ENCODE data around the gene SEC61A2. TPM values are rescaled to one million over a fixed set of nuclear protein-coding genes. Genes with fewer than 3 reads are reported as not detected.
"Not testable (repeated sequence)": the region's sequence is repeated elsewhere in the genome, so short reads cannot be mapped to it uniquely, and the experiment has no call there.

SEC61A2 gene
- polyA plus RNA-seq (2013, experiment 1 of 2) = 15.6 TPM
- 15.3 TPM for polyA plus RNA-seq (2013, experiment 2 of 2)

DNA sequence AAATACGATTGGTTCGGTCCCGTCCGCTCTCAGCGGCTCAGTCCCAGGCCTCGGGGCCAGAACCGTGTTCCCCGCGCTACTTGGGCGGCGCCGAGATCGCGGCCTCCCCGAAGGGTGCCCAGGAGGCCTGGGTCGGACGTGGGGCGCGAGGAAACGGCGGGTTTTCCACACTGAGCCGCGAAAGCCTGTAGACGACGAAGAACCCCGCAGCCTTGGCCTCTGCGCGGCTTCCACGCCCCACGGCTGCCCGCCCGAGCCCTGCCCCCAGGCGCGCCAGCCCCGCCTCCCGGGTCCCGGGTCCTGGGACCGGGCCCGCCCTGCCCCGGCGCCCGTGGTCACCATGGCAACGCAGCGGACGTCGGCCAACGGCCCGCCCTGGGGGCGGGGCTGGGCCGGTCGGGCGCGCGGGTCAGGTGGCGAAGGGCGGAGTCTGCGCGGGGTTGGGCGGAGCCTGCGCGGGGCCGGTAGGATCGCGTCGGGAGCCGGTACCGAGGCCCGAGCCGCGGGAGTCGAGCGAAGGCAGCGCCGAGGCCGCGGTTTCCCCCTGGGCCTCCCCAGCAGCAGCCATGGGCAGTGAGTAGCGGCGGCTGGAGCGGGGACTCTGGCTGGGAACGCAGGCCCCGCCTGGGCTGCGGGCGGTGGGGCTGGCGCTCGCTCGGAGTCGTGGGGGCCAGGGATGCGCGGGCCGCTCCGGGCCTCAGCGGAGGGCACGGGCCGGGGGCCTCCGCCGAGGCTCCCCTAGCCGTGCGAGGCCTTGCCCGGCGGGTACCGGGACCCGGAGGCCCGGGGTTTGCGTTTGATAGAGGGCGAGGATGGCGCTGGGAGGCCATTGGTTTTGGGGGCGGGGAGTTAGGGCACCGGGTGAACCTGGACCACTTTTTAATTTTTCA is at the start of gene SEC61A2:
TSS of gene SEC61A2 (plus strand) at position 456 of the 890 bp plus-strand sequence. CDS start at position 567, 111 bp downstream.
- Histone ChIP-seq H3K9me3 (ENCODE audit: insufficient read depth, low read depth, low read length) (no peaks in the 10 kb centered on the region), H3K27ac (ENCODE audit: low read depth, low read length) (peak within 1 kb of the TSS; percentile 74), H3K4me1 (ENCODE audit: insufficient read depth, low read length) (no peaks in the 10 kb centered on the region), H3K4me3 (ENCODE audit: low read length) (peak within 1 kb of the TSS; percentile 88), H3K27me3 (ENCODE audit: insufficient read depth, low read length) (no peaks in the 10 kb centered on the region), H3K36me3 (ENCODE audit: insufficient read depth, low read length) (peaks cover 12% of the 10 kb centered on the region), H3K9ac (ENCODE audit: low read depth, low read length) (peak within 1 kb of the TSS; percentile 85)
- under 1% methylated on average over 108 of the region's 108 CpGs for WGBS

DNA sequence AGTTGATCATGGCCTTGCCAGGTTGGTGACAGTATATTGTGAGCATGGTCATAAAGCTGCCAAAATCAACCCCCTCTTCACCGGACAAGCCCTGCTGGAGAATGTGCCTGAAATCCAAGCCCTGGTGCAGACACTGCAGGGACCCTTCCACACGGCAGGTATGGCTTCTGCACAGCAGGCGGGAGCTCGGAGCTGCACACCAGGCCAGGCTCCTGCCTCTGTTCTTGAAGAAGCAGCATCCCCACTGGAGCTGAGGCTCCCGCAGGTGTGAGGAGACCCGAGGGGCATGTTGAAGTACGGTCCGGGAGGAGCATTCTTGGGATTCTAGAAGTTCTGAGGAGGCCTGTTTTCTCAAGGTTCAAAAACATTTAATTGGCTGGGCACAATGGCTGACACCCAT is 48.0 kb upstream of the SEC61A2 start:
- Histone ChIP-seq H3K9ac (ENCODE audit: low read depth, low read length) (no peak overlapping the region), H3K27ac (ENCODE audit: low read depth, low read length) (no peak overlapping the region)
- WGBS = 91% methylated on average over 8 of the region's 8 CpGs

DNA sequence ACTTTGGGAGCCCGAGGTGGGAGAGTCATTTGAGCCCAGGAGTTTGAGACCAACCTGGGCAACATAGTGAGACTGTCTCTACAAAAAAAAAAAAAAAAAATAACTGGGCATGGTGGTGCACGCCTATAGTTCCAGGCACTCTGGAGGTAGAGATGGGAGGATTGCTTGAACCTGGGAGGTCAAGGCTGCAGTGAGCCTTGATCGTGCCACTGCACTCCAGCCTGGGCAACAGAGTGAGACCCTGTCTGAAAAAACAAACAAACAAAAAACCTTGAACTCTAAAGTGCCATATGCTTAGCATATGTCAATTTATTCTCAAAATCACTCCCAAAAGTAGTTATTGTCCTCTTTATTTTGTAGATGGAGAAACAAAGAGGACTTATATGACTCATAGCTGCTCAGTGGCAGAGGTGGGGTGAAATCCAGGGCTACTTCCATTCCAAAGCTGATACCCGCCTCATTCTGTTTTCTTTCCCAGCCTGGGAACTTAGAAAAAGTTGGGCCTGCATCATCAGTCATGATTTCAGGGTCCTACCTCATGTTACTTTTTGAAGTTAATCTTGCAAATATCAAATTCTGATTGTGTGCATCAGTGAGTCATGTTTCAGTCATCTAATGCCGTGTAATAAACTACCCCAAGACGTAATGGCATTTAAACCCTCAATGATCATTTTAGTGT is 47.5 kb upstream of the SEC61A2 start:
- no peak overlapping the region for H3K4me3 ChIP-seq (ENCODE audit: low read length)
- no peak overlapping the region for H3K27ac ChIP-seq (ENCODE audit: low read depth, low read length)
- peaks cover 54% of the 10 kb centered on the region for H3K36me3 ChIP-seq (ENCODE audit: insufficient read depth, low read length)
- no peaks in the 10 kb centered on the region for H3K27me3 ChIP-seq (ENCODE audit: insufficient read depth, low read length)
- H3K9ac ChIP-seq (ENCODE audit: low read depth, low read length) = no peak overlapping the region
- no peaks in the 10 kb centered on the region for H3K9me3 ChIP-seq (ENCODE audit: insufficient read depth, low read depth, low read length)
- WGBS = 95% methylated on average over 6 of the region's 6 CpGs
- H3K4me1 ChIP-seq (ENCODE audit: insufficient read depth, low read length) = no peaks in the 10 kb centered on the region

More for the DNA sequence above, 48.0 kb upstream of the SEC61A2 start:
- Histone ChIP-seq H3K9me3 (ENCODE audit: insufficient read depth, low read depth, low read length) (no peaks in the 10 kb centered on the region), H3K4me1 (ENCODE audit: insufficient read depth, low read length) (no peaks in the 10 kb centered on the region), H3K4me3 (ENCODE audit: low read length) (no peak overlapping the region), H3K27me3 (ENCODE audit: insufficient read depth, low read length) (no peaks in the 10 kb centered on the region), H3K36me3 (ENCODE audit: insufficient read depth, low read length) (peaks cover 49% of the 10 kb centered on the region)

DNA sequence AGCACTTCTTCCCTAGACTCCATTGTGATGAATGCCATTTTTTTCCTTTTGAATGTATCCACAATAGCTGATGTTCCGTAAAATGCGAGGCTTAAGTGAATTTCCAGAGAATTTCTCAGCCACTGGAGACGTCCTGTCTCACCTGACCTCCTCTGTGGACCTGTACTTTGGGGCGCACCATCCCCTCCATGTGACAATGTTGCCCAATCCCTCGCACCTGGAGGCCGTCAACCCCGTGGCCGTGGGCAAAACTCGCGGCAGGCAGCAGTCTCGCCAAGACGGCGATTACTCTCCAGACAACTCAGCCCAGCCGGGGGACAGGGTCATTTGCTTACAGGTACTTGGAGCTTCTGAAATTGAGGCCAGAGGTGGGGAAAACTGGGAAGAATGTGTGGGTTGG is 40.6 kb upstream of the SEC61A2 start:
- Histone ChIP-seq H3K27ac (ENCODE audit: low read depth, low read length) (no peak overlapping the region), H3K4me3 (ENCODE audit: low read length) (no peak overlapping the region)

DNA sequence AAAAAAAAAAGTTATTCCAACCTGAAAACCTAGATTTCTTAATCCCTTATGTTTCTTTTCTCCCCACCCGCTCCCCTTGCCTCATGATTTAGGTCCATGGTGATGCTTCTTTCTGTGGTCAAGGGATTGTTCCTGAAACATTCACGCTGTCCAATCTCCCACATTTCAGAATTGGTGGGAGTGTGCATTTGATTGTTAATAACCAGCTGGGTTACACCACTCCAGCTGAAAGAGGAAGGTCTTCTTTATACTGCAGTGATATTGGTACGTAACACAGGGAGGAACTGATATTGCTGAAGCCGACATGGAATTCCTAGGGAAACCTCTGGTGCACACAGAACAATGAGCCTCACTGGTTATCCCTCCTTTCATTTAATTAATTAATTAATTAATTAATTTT is 38.1 kb upstream of the SEC61A2 start:
- Histone ChIP-seq H3K9ac (ENCODE audit: low read depth, low read length) (no peak overlapping the region), H3K4me1 (ENCODE audit: insufficient read depth, low read length) (no peaks in the 10 kb centered on the region), H3K36me3 (ENCODE audit: insufficient read depth, low read length) (peaks cover 88% of the 10 kb centered on the region), H3K9me3 (ENCODE audit: insufficient read depth, low read depth, low read length) (no peaks in the 10 kb centered on the region), H3K4me3 (ENCODE audit: low read length) (no peak overlapping the region), H3K27ac (ENCODE audit: low read depth, low read length) (no peak overlapping the region), H3K27me3 (ENCODE audit: insufficient read depth, low read length) (no peaks in the 10 kb centered on the region)
- WGBS = 97% methylated on average over 4 of the region's 4 CpGs

More for the DNA sequence above, 40.6 kb upstream of the SEC61A2 start:
- no peaks in the 10 kb centered on the region for H3K9me3 ChIP-seq (ENCODE audit: insufficient read depth, low read depth, low read length)
- no peak overlapping the region for H3K9ac ChIP-seq (ENCODE audit: low read depth, low read length)
- WGBS = 97% methylated on average over 14 of the region's 14 CpGs
- H3K36me3 ChIP-seq (ENCODE audit: insufficient read depth, low read length) = peaks cover 89% of the 10 kb centered on the region
- H3K4me1 ChIP-seq (ENCODE audit: insufficient read depth, low read length) = no peaks in the 10 kb centered on the region
- no peaks in the 10 kb centered on the region for H3K27me3 ChIP-seq (ENCODE audit: insufficient read depth, low read length)

DNA sequence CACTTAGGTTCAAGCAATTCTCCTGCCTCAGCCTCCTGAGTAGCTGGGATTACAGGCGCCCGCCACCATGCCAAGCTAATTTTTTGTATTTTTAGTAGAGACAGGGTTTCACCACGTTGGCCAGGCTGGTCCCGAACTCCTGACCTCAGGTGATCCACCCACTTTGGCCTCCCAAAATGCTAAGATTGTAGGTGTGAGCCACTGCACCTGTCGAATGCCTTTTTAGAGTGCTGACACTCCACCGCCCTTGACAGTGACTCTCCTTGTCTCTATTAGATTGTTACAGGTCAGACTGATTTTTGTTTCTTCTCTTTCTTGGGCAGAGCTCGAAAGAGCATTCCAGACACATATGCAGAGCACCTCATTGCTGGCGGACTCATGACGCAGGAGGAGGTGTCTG is 32.1 kb upstream of the SEC61A2 start:
- H3K27ac ChIP-seq (ENCODE audit: low read depth, low read length); H3K4me1 ChIP-seq (ENCODE audit: insufficient read depth, low read length); H3K9ac ChIP-seq (ENCODE audit: low read depth, low read length); H3K9me3 ChIP-seq (ENCODE audit: insufficient read depth, low read depth, low read length); H3K27me3 ChIP-seq (ENCODE audit: insufficient read depth, low read length); H3K4me3 ChIP-seq (ENCODE audit: low read length): not testable (repeated sequence)
- H3K36me3 ChIP-seq (ENCODE audit: insufficient read depth, low read length) = peaks cover 87% of the 10 kb centered on the region
- 97% methylated on average over 9 of the region's 9 CpGs for WGBS

DNA sequence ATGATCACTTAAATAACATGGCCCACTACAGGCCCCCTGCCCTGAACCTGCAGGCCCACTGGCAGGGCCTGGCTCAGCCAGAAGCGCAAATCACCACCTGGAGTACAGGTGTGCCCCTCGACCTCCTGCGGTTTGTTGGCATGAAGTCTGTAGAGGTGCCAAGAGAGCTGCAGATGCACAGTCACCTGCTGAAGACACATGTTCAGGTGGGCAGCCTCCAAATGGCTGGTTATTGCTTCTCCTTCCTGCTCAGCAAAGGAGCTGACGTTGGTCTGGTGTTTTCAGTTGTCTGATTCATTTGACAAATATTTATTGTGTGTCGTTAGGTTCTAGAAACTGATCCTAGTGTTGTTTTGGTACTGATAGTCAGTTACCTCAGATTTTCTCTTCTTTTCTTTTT is 31.7 kb upstream of the SEC61A2 start:
- Histone ChIP-seq H3K36me3 (ENCODE audit: insufficient read depth, low read length) (peaks cover 88% of the 10 kb centered on the region), H3K4me3 (ENCODE audit: low read length) (no peak overlapping the region), H3K27me3 (ENCODE audit: insufficient read depth, low read length) (no peaks in the 10 kb centered on the region), H3K9me3 (ENCODE audit: insufficient read depth, low read depth, low read length) (no peaks in the 10 kb centered on the region), H3K9ac (ENCODE audit: low read depth, low read length) (no peak overlapping the region), H3K4me1 (ENCODE audit: insufficient read depth, low read length) (no peaks in the 10 kb centered on the region), H3K27ac (ENCODE audit: low read depth, low read length) (no peak overlapping the region)
- 96% methylated on average over 5 of the region's 5 CpGs for WGBS

DNA sequence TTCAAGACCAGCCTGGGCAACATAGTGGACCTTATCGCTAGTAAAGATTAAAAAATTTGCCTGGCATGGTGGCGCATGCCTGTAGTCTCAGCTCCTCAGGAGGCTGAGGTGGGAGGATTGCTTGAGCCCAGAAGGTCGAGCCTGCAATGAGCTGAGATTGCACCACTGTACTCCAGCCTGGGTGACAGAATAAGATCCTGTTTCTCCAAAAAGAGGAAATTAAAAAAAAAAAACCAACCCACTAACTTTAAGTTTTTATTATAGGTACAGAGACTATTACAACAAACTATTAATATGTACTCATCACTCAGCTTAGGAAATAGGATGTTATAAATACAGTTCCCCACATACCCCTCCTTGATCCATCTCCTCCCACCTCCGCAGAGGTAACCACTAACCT is 30.5 kb upstream of the SEC61A2 start:
- Histone ChIP-seq H3K27ac (ENCODE audit: low read depth, low read length) (no peak overlapping the region), H3K9ac (ENCODE audit: low read depth, low read length) (no peak overlapping the region), H3K4me1 (ENCODE audit: insufficient read depth, low read length) (no peaks in the 10 kb centered on the region), H3K36me3 (ENCODE audit: insufficient read depth, low read length) (peaks cover 87% of the 10 kb centered on the region), H3K4me3 (ENCODE audit: low read length) (no peak overlapping the region), H3K9me3 (ENCODE audit: insufficient read depth, low read depth, low read length) (no peaks in the 10 kb centered on the region), H3K27me3 (ENCODE audit: insufficient read depth, low read length) (no peaks in the 10 kb centered on the region)
- WGBS = 95% methylated on average over 4 of the region's 4 CpGs

DNA sequence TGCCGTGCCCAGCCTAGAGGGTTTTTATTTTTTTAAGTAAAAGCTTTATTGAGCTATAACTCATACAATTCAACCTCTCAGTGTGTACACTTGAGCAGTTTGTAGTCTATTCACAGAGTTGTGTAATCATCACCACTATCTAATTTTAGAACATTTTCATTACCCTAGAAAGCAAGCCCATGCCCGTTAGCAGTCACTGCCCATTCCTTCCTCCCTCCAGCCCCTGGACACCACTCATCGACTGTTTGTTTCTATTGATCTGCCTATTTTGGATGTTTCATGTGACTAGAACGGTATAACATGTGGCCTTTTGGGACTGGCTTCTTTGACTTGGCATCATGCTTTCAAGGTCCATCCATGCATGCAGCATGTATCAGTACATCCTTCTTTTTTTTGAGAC is 25.7 kb upstream of the SEC61A2 start:
- Histone ChIP-seq H3K27ac (ENCODE audit: low read depth, low read length) (no peak overlapping the region), H3K27me3 (ENCODE audit: insufficient read depth, low read length) (no peaks in the 10 kb centered on the region), H3K4me1 (ENCODE audit: insufficient read depth, low read length) (no peaks in the 10 kb centered on the region), H3K36me3 (ENCODE audit: insufficient read depth, low read length) (peaks cover 94% of the 10 kb centered on the region), H3K9me3 (ENCODE audit: insufficient read depth, low read depth, low read length) (no peaks in the 10 kb centered on the region), H3K9ac (ENCODE audit: low read depth, low read length) (no peak overlapping the region), H3K4me3 (ENCODE audit: low read length) (no peak overlapping the region)
- WGBS = 97% methylated on average over 3 of the region's 4 CpGs

DNA sequence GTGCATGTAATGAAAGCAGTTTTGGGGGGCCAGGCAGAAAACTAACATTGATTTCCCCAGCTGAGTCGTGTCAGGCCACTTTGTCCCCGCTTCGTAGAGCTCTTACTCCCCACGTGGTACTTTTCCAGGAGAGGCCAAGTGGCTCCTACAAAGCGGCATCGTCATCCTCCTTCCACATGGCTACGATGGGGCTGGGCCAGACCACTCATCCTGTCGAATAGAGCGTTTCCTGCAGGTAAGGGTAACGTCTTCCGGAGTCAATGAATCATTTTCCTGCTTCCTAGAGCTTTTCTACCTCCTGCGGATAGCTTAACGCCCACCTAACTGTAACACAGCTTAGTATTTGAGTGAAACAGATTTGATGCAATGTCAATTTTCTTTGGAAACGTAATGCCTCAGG is 21.7 kb upstream of the SEC61A2 start:
- peaks cover 90% of the 10 kb centered on the region for H3K36me3 ChIP-seq (ENCODE audit: insufficient read depth, low read length)
- WGBS = 89% methylated on average over 14 of the region's 14 CpGs
- no peaks in the 10 kb centered on the region for H3K27me3 ChIP-seq (ENCODE audit: insufficient read depth, low read length)
- no peak overlapping the region for H3K9ac ChIP-seq (ENCODE audit: low read depth, low read length)
- H3K9me3 ChIP-seq (ENCODE audit: insufficient read depth, low read depth, low read length) = no peaks in the 10 kb centered on the region
- no peak overlapping the region for H3K4me3 ChIP-seq (ENCODE audit: low read length)
- H3K27ac ChIP-seq (ENCODE audit: low read depth, low read length) = no peak overlapping the region
- no peaks in the 10 kb centered on the region for H3K4me1 ChIP-seq (ENCODE audit: insufficient read depth, low read length)

DNA sequence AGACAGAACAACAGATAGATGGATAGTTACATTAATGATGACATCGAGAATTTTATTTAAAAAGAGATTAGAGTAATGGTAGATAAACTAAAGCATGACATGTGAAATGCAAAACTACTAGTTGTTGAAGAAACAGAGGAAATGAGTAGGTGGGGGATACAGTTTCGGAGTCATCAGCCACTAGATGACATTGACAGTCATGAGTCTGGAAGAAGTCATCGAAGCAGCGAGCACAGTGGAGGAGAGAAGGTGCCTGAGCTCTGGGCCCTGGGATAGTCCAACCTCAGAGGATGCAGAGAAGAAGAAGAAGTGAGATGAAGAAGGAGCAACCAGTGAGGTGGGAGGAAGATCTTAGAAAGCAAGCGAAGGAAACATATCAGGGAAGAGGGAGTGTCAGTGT is 20.2 kb upstream of the SEC61A2 start:
- H3K4me3 ChIP-seq (ENCODE audit: low read length) = no peak overlapping the region
- no peaks in the 10 kb centered on the region for H3K27me3 ChIP-seq (ENCODE audit: insufficient read depth, low read length)
- peaks cover 91% of the 10 kb centered on the region for H3K36me3 ChIP-seq (ENCODE audit: insufficient read depth, low read length)
- H3K27ac ChIP-seq (ENCODE audit: low read depth, low read length) = no peak overlapping the region
- H3K9me3 ChIP-seq (ENCODE audit: insufficient read depth, low read depth, low read length) = no peaks in the 10 kb centered on the region
- no peak overlapping the region for H3K9ac ChIP-seq (ENCODE audit: low read depth, low read length)
- H3K4me1 ChIP-seq (ENCODE audit: insufficient read depth, low read length) = no peaks in the 10 kb centered on the region
- 94% methylated on average over 5 of the region's 5 CpGs for WGBS

Data from HUES64 (cell line).